ENCODE results near the gene REV3L.

DNA sequence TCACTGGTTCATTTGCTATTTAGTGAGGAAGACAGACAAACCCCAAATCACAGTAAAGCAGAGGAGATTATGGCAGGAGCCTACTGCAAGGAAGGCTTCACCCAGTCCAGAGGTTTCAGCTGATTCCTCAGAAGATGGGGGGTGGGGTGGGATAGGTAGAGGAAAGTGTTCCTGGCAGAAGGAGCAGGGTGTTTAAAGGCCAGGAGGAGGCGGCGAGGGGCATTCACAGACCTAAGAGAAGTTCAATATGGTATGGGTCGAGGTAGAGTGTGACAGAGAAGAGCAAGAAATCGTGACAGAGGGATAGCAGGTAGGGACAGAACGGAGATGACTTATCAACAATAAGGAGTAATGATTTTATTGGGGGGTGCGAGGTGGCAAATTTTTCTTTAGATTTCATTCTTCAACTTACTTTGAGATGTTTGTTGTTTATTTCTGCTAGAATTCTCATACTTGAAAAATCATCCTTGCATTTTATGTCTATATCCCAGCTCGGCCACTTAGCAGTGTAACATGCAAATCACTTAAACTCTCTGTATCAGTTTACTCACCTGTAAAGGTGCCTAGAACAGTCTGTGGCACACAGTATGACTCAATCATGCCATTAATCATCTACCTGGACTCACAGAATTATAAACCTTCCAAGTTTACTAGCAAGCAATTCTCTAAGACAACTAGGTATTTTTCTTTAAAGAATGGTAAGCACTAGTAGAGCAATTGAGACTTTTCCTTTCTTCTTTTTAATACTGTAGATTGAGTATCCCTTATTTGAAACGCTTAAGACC, 176.7 kb downstream of the REV3L start:
- TF ChIP-seq, protein P1, sequence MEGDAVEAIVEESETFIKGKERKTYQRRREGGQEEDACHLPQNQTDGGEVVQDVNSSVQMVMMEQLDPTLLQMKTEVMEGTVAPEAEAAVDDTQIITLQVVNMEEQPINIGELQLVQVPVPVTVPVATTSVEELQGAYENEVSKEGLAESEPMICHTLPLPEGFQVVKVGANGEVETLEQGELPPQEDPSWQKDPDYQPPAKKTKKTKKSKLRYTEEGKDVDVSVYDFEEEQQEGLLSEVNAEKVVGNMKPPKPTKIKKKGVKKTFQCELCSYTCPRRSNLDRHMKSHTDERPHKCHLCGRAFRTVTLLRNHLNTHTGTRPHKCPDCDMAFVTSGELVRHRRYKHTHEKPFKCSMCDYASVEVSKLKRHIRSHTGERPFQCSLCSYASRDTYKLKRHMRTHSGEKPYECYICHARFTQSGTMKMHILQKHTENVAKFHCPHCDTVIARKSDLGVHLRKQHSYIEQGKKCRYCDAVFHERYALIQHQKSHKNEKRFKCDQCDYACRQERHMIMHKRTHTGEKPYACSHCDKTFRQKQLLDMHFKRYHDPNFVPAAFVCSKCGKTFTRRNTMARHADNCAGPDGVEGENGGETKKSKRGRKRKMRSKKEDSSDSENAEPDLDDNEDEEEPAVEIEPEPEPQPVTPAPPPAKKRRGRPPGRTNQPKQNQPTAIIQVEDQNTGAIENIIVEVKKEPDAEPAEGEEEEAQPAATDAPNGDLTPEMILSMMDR (IDR thresholded peaks at IDR 0.05; ENCODE audit: low read depth, low read length): no peak
- TF ChIP-seq POLR2A (IDR thresholded peaks at IDR 0.05; ENCODE audit: extremely low read depth, insufficient read length) (no peak), MYC (IDR thresholded peaks at IDR 0.05; ENCODE audit: low read depth, low read length) (no peak)
- TF ChIP-seq, protein P2, sequence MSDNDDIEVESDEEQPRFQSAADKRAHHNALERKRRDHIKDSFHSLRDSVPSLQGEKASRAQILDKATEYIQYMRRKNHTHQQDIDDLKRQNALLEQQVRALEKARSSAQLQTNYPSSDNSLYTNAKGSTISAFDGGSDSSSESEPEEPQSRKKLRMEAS (IDR thresholded peaks at IDR 0.05; ENCODE audit: low read depth, low read length): no peak
